ENCODE results near the gene CDC14B. TPM values are rescaled to one million over a fixed set of nuclear protein-coding genes. Genes with fewer than 3 reads are reported as not detected.
"Not testable (repeated sequence)": the region's sequence is repeated elsewhere in the genome, so short reads cannot be mapped to it uniquely, and the experiment has no call there.

Gene CDC14B
- total and polyA plus RNA-seq, 4 donors: 2.9 to 29.8 (median 8.0) TPM

GRCh38 chr9:96503918-96504317 lies 115.7 kb downstream of the CDC14B start:
- WGBS, 2 donors: 95 to 97% methylated on average over 11 of the region's 11 CpGs
- ATAC-seq (ENCODE audit: insufficient read depth, low FRiP score): no peak
- TF ChIP-seq, protein P1, sequence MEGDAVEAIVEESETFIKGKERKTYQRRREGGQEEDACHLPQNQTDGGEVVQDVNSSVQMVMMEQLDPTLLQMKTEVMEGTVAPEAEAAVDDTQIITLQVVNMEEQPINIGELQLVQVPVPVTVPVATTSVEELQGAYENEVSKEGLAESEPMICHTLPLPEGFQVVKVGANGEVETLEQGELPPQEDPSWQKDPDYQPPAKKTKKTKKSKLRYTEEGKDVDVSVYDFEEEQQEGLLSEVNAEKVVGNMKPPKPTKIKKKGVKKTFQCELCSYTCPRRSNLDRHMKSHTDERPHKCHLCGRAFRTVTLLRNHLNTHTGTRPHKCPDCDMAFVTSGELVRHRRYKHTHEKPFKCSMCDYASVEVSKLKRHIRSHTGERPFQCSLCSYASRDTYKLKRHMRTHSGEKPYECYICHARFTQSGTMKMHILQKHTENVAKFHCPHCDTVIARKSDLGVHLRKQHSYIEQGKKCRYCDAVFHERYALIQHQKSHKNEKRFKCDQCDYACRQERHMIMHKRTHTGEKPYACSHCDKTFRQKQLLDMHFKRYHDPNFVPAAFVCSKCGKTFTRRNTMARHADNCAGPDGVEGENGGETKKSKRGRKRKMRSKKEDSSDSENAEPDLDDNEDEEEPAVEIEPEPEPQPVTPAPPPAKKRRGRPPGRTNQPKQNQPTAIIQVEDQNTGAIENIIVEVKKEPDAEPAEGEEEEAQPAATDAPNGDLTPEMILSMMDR (IDR thresholded peaks at IDR 0.05; ENCODE audit: control extremely low read depth, extremely low read depth): no peak

GRCh38 chr9:96503374-96503748 lies 116.3 kb downstream of the CDC14B start:
- not testable (repeated sequence) for H3K4me1 ChIP-seq (ENCODE audit: control insufficient read depth in 5 of 5, insufficient read depth in 5 of 5, low read length in 5 of 5); H3K27me3 ChIP-seq (ENCODE audit: control insufficient read depth in 3 of 3, insufficient read depth in 3 of 3, low read length in 2 of 3); H3K27ac ChIP-seq (ENCODE audit: low read depth in 1 of 2, low read length in 1 of 2); DNase-seq; ATAC-seq (ENCODE audit: insufficient read depth, low FRiP score); H3K9me3 ChIP-seq (ENCODE audit: control insufficient read depth in 4 of 4, insufficient read depth in 3 of 4, low read length in 3 of 4); H3K9ac ChIP-seq (ENCODE audit: insufficient read depth in 1 of 2, low read length in 2 of 2); H3K36me3 ChIP-seq (ENCODE audit: control insufficient read depth in 4 of 4, insufficient read depth in 4 of 4, low read length in 4 of 4); H3K4me3 ChIP-seq

More at GRCh38 chr9:96503918-96504317, 115.7 kb downstream of the CDC14B start:
- peaks cover 0 to 2% (median 0%) of the 10 kb centered on the region in 4 donors for H3K36me3 ChIP-seq (ENCODE audit: control insufficient read depth in 4 of 4, insufficient read depth in 4 of 4, low read length in 4 of 4)
- no peak overlapping the region for H3K9ac ChIP-seq (ENCODE audit: insufficient read depth in 1 of 2, low read length in 2 of 2)
- H3K27me3 ChIP-seq (ENCODE audit: control insufficient read depth in 3 of 3, insufficient read depth in 3 of 3, low read length in 2 of 3): no peaks in the 10 kb centered on the region
- H3K4me1 ChIP-seq (ENCODE audit: control insufficient read depth in 5 of 5, insufficient read depth in 5 of 5, low read length in 5 of 5): peaks cover 0 to 2% (median 0%) of the 10 kb centered on the region in 5 donors
- H3K4me3 ChIP-seq: no peak overlapping the region
- no peaks in the 10 kb centered on the region for H3K9me3 ChIP-seq (ENCODE audit: control insufficient read depth in 4 of 4, insufficient read depth in 3 of 4, low read length in 3 of 4)
- DNase-seq: no peak
- H3K27ac ChIP-seq (ENCODE audit: low read depth in 1 of 2, low read length in 1 of 2): no peak overlapping the region

GRCh38 chr9:96502539-96503373 lies 116.9 kb downstream of the CDC14B start:
- no peak overlapping the region for H3K4me3 ChIP-seq
- DNase-seq: no peak
- TF ChIP-seq, protein P1 (IDR thresholded peaks at IDR 0.05; ENCODE audit: control extremely low read depth, extremely low read depth): no peak
- WGBS, 2 donors: 88 to 94% methylated on average over 6 of the region's 6 CpGs
- H3K36me3 ChIP-seq (ENCODE audit: control insufficient read depth in 4 of 4, insufficient read depth in 4 of 4, low read length in 4 of 4): no peaks in the 10 kb centered on the region
- H3K27me3 ChIP-seq (ENCODE audit: control insufficient read depth in 3 of 3, insufficient read depth in 3 of 3, low read length in 2 of 3): no peaks in the 10 kb centered on the region
- peaks cover 0 to 2% (median 0%) of the 10 kb centered on the region in 5 donors for H3K4me1 ChIP-seq (ENCODE audit: control insufficient read depth in 5 of 5, insufficient read depth in 5 of 5, low read length in 5 of 5)
- H3K9me3 ChIP-seq (ENCODE audit: control insufficient read depth in 4 of 4, insufficient read depth in 3 of 4, low read length in 3 of 4): no peaks in the 10 kb centered on the region
- H3K27ac ChIP-seq (ENCODE audit: low read depth in 1 of 2, low read length in 1 of 2): no peak overlapping the region
- no peak for ATAC-seq (ENCODE audit: insufficient read depth, low FRiP score)
- H3K9ac ChIP-seq (ENCODE audit: insufficient read depth in 1 of 2, low read length in 2 of 2): no peak overlapping the region

- Histone ChIP-seq H3K9ac (ENCODE audit: insufficient read depth in 1 of 2, low read length in 2 of 2) (no peak overlapping the region), H3K36me3 (ENCODE audit: control insufficient read depth in 4 of 4, insufficient read depth in 4 of 4, low read length in 4 of 4) (no peaks in the 10 kb centered on the region), H3K4me1 (ENCODE audit: control insufficient read depth in 5 of 5, insufficient read depth in 5 of 5, low read length in 5 of 5) (peaks cover 0 to 2% (median 0%) of the 10 kb centered on the region in 5 donors), H3K9me3 (ENCODE audit: control insufficient read depth in 4 of 4, insufficient read depth in 3 of 4, low read length in 3 of 4) (no peaks in the 10 kb centered on the region), H3K27me3 (ENCODE audit: control insufficient read depth in 3 of 3, insufficient read depth in 3 of 3, low read length in 2 of 3) (no peaks in the 10 kb centered on the region), H3K4me3 (no peak overlapping the region), H3K27ac (ENCODE audit: low read depth in 1 of 2, low read length in 1 of 2) (no peak overlapping the region)
- ATAC-seq (ENCODE audit: insufficient read depth, low FRiP score) (no peak), DNase-seq (no peak)
- TF ChIP-seq, protein P1 (IDR thresholded peaks at IDR 0.05; ENCODE audit: control extremely low read depth, extremely low read depth): no peak
- 94 to 98% methylated on average over 15 of the region's 15 CpGs for WGBS, 2 donors
Observed at GRCh38 chr9:96501633-96502538, 117.8 kb downstream of the CDC14B start.
